Left ventricle myocardium inferior (tissue), 1 donor: ENCODE results near the gene ALDH2. TPM values are rescaled to one million over a fixed set of nuclear protein-coding genes. Genes with fewer than 3 reads are reported as not detected.

Experiments
- DNase-seq: peaks from one replicate; pipeline ENCODE4 v3.0.0-alpha.2; 2020
- H3K27ac ChIP-seq: fragments of 200-600 bp; replicated peaks from 2 replicates; pipeline ENCODE4 v1.8.0; 2021
- H3K27me3 ChIP-seq: fragments of 200-600 bp; 2 replicates; pipeline ENCODE4 v1.8.0; 2021; ENCODE audit warnings: low read depth
- H3K36me3 ChIP-seq: fragments of 200-600 bp; 2 replicates; pipeline ENCODE4 v1.8.0; 2021
- H3K4me1 ChIP-seq: fragments of 200-600 bp; 2 replicates; pipeline ENCODE4 v1.8.0; 2021
- H3K4me3 ChIP-seq: fragments of 200-600 bp; 2 replicates; pipeline ENCODE4 v1.8.0; 2021; ENCODE audit warnings: mild to moderate bottlenecking, moderate library complexity
- H3K9me3 ChIP-seq: fragments of 200-600 bp; replicated peaks from 2 replicates; pipeline ENCODE4 v1.8.0; 2021
- intact Hi-C: fragments of 100-400 bp; cut with micrococcal nuclease; formaldehyde crosslinking; loops from one replicate; pipeline ENCODE4 v1.11.0; 2022
- total RNA-seq: library from RNA; stranded (reverse); fragmentation: NEBNext Ultra II Directional; extraction: Animal tissue kit (Norgen Biotek cat#: 25700); gene quantifications from one replicate; pipeline ENCODE4 v1.2.1, GENCODE V29; 2021
- TF ChIP-seq, protein P1 (sequence below): fragments of 200-600 bp; IDR thresholded peaks from 2 replicates; pipeline ENCODE4 v1.8.0; 2021; ENCODE audit warnings: antibody characterized with exemption, mild to moderate bottlenecking, borderline replicate concordance
- donor health status: DM: no; HTN: yes; CAD: no; lungs with severe emphysema.

ALDH2 gene
- total RNA-seq, 1 donor from 2014 or later = 381 TPM

DNA sequence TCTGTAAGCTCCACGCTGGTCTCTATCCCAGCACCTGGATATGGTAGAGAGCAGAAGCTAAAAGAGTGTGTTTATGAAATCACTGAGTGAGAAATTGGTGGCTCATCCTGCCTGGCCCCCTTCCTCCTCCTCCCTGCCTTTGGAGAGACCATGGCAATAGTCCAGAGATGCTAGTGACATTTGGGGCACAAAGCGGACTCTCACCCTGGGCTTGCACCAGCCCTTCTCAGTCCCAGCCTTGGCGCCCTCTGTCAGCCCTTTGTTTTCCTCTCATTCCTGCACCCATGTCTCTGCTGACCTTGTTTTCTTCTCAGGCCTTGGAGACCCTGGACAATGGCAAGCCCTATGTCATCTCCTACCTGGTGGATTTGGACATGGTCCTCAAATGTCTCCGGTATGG lies 18.2 kb downstream of the ALDH2 start:
- no peak overlapping the region for H3K27ac ChIP-seq
- H3K27me3 ChIP-seq = no peaks in the 10 kb centered on the region
- H3K36me3 ChIP-seq = peaks cover 76% of the 10 kb centered on the region
- DNase-seq = no peak
- H3K4me3 ChIP-seq = no peak overlapping the region
- H3K4me1 ChIP-seq = peaks cover 11% of the 10 kb centered on the region
- peaks cover 9% of the 10 kb centered on the region for H3K9me3 ChIP-seq
- TF ChIP-seq, protein P1, sequence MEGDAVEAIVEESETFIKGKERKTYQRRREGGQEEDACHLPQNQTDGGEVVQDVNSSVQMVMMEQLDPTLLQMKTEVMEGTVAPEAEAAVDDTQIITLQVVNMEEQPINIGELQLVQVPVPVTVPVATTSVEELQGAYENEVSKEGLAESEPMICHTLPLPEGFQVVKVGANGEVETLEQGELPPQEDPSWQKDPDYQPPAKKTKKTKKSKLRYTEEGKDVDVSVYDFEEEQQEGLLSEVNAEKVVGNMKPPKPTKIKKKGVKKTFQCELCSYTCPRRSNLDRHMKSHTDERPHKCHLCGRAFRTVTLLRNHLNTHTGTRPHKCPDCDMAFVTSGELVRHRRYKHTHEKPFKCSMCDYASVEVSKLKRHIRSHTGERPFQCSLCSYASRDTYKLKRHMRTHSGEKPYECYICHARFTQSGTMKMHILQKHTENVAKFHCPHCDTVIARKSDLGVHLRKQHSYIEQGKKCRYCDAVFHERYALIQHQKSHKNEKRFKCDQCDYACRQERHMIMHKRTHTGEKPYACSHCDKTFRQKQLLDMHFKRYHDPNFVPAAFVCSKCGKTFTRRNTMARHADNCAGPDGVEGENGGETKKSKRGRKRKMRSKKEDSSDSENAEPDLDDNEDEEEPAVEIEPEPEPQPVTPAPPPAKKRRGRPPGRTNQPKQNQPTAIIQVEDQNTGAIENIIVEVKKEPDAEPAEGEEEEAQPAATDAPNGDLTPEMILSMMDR = no peak
- intact Hi-C loops = no loop called here

DNA sequence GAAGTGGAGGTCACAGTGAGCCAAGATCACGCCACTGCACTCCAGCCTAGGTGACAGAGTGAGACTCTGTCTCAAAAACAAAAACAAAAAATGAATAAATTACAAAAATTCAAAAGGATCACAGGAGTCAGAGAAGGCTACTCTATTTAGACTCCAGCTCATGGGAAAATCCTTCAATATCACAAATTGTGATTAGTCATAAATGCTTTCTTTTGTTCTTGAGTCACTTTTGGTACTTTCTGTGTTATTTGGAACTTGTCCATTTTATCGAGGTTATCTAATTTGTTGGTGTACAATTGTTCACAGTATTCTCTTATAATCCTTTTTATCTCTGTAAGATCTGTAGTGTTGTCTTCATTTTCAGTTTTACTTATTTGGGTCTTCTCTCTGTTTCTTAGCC lies 18.9 kb downstream of the ALDH2 start:
- peaks cover 9% of the 10 kb centered on the region for H3K9me3 ChIP-seq
- H3K27ac ChIP-seq = no peak overlapping the region
- H3K4me1 ChIP-seq = peaks cover 11% of the 10 kb centered on the region
- H3K27me3 ChIP-seq = no peaks in the 10 kb centered on the region
- peaks cover 78% of the 10 kb centered on the region for H3K36me3 ChIP-seq
- TF ChIP-seq, protein P1 = no peak
- DNase-seq = no peak
- intact Hi-C loops = no loop called here
- H3K4me3 ChIP-seq = no peak overlapping the region

DNA sequence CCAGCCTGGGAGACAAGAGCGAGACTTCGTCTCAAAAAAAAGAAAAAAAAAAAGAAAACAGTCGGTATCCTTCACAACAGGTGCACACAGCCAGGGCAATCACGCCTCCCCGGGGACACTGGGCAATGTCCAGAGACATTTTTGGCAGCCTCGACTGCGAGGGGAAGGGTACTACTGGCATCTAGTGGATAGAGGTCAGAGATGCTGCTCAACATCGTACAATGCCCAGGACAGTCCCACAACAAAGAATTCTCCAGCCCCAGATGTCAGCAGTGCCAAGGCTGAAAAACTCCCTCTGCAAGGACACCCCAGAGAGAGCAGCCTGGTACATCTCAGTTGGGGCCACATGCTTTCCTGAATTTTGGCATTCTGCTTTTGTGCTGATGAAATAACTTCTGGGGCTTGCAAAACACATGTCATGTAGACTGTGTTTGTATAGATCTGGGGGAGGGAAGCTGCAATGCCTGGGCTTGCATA lies 21.5 kb downstream of the ALDH2 start:
- DNase-seq = peak; percentile 28
- TF ChIP-seq, protein P1 = peak; percentile 66
- H3K27me3 ChIP-seq = no peaks in the 10 kb centered on the region
- H3K9me3 ChIP-seq = no peaks in the 10 kb centered on the region
- H3K4me3 ChIP-seq = no peak overlapping the region
- peaks cover 81% of the 10 kb centered on the region for H3K36me3 ChIP-seq
- intact Hi-C loops = no loop called here
- peaks cover 25% of the 10 kb centered on the region for H3K4me1 ChIP-seq
- peak overlapping the region; percentile 23 for H3K27ac ChIP-seq

DNA sequence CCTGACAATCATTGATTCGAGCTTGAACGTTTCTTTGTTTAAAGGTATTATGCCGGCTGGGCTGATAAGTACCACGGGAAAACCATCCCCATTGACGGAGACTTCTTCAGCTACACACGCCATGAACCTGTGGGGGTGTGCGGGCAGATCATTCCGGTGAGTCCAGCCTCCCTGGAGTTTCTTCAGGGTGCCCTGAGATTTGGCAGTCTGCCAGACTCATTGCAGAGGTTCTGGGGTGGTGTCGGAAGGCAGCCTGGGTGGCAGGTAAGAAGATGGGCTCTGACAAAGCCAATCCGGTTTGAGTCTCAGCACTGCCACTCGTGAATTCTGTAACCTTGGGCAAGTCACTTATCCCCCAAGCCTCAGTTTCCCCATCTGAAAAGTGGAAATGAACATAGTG lies 23.0 kb downstream of the ALDH2 start:
- TF ChIP-seq, protein P1 = no peak
- H3K9me3 ChIP-seq = no peaks in the 10 kb centered on the region
- H3K4me1 ChIP-seq = peaks cover 25% of the 10 kb centered on the region
- DNase-seq = no peak
- no peak overlapping the region for H3K27ac ChIP-seq
- intact Hi-C loops = no loop called here
- peaks cover 80% of the 10 kb centered on the region for H3K36me3 ChIP-seq
- H3K27me3 ChIP-seq = no peaks in the 10 kb centered on the region
- H3K4me3 ChIP-seq = no peak overlapping the region

DNA sequence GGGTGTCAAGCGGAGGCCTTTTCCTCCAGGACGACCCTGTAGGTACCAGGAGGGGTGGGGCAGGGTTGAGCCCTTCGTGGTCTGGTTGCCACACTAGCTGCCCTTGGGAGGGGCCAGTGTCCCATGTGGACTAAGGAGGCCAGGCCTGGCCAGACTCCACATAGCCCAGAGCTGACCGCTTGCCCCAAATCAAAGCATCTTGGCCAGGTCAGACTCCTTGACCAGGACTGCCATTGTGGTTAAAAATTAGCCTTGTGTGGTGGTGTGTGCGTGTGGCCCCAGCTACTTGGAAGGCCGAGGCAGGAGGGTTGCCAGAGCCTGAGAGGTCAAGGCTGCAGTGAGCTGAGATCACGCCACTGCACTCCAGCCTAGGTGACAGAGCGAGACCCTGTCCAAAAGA lies 24.8 kb downstream of the ALDH2 start:
- no peak for DNase-seq
- Histone ChIP-seq H3K27ac (peak overlapping the region; percentile 76), H3K27me3 (no peaks in the 10 kb centered on the region), H3K36me3 (peaks cover 79% of the 10 kb centered on the region), H3K9me3 (no peaks in the 10 kb centered on the region), H3K4me3 (no peak overlapping the region), H3K4me1 (peaks cover 25% of the 10 kb centered on the region)
- intact Hi-C loops = no loop called here
- TF ChIP-seq, protein P1 = no peak
